HL-60 (cell line): Measurements from ENCODE around the gene BARD1.

ENCODE experiments used
- DNase-seq, 2 experiments: peaks; one replicate each; pipeline ENCODE4 v3.0.0-alpha.2; 2010 to 2020; ENCODE audit warnings: low read depth in 1 of 2, low spot score in 1 of 2
- H3K27ac ChIP-seq: fragments of 250-450 bp; sonication (Bioruptor Pico); replicated peaks from 2 replicates; pipeline ENCODE4 v1.5.1; 2020; ENCODE audit warnings: mild to moderate bottlenecking, moderate library complexity
- H3K27me3 ChIP-seq: fragments of 250-450 bp; sonication (Bioruptor Pico); 2 replicates; pipeline ENCODE4 v1.5.1; 2021; ENCODE audit warnings: mild to moderate bottlenecking, moderate library complexity; ENCODE audit not compliant: insufficient read depth, poor library complexity, severe bottlenecking
- H3K4me3 ChIP-seq: replicated peaks from 2 replicates; pipeline ENCODE4 v1.5.1; 2011; ENCODE audit warnings: mild to moderate bottlenecking, control low read depth, low read length; ENCODE audit not compliant: insufficient read depth
- CTCF ChIP-seq: IDR thresholded peaks from one replicate; pipeline ENCODE4 v1.5.1; 2011; ENCODE audit warnings: low read length, control low read depth, inconsistent platforms; ENCODE audit not compliant: insufficient read depth
- GABPA ChIP-seq: IDR thresholded peaks from 2 replicates; pipeline ENCODE4 v1.6.1; 2012; ENCODE audit warnings: low read depth
- POLR2AphosphoS5 ChIP-seq: IDR thresholded peaks from 2 replicates; pipeline ENCODE4 v1.6.1; 2012; ENCODE audit warnings: low read depth
- REST ChIP-seq: IDR thresholded peaks from 2 replicates; pipeline ENCODE4 v1.6.1; 2012; ENCODE audit warnings: low read depth; ENCODE audit not compliant: insufficient replicate concordance
- SPI1 ChIP-seq: IDR thresholded peaks from 2 replicates; pipeline ENCODE4 v1.6.1; 2012; ENCODE audit warnings: low read depth, mild to moderate bottlenecking, borderline replicate concordance

BARD1 gene

GRCh38 chr2:214772443-214773015 lies 37.0 kb downstream of the BARD1 start:
- H3K4me3 ChIP-seq, result no peak overlapping the region

GRCh38 chr2:214765180-214765579 lies 44.3 kb downstream of the BARD1 start:
- H3K27ac ChIP-seq, result no peak overlapping the region
- TF ChIP-seq GABPA (no peak), SPI1 (no peak), POLR2AphosphoS5 (no peak), CTCF (no peak), REST (no peak)
- H3K4me3 ChIP-seq, result no peak overlapping the region
- H3K27me3 ChIP-seq, result no peaks in the 10 kb centered on the region
- DNase-seq, result no peak

More at GRCh38 chr2:214772443-214773015, 37.0 kb downstream of the BARD1 start:
- DNase-seq, result no peak
- no peak for TF ChIP-seq SPI1
- Histone ChIP-seq H3K27me3 (no peaks in the 10 kb centered on the region), H3K27ac (no peak overlapping the region)

GRCh38 chr2:214753455-214753854 lies 56.0 kb downstream of the BARD1 start:
- H3K27ac ChIP-seq, result no peak overlapping the region
- DNase-seq, result no peak
- TF ChIP-seq GABPA (no peak), SPI1 (no peak), CTCF (no peak), POLR2AphosphoS5 (no peak), REST (no peak)
- no peak overlapping the region for H3K4me3 ChIP-seq
- H3K27me3 ChIP-seq, result no peaks in the 10 kb centered on the region

- TF ChIP-seq POLR2AphosphoS5, result no peak
- no peak for TF ChIP-seq SPI1
- TF ChIP-seq CTCF, result no peak
- TF ChIP-seq REST, result no peak
- TF ChIP-seq GABPA, result no peak
- no peak for DNase-seq
- H3K27me3 ChIP-seq, result no peaks in the 10 kb centered on the region
- H3K4me3 ChIP-seq, result no peak overlapping the region
- H3K27ac ChIP-seq, result no peak overlapping the region
These were observed 59.0 kb downstream of the BARD1 start for GRCh38 chr2:214750529-214750928.
